Esophagus muscularis mucosa (tissue), 3 donors: ENCODE measurements around the gene FKBP10.

ENCODE experiments used
- CTCF ChIP-seq, 3 experiments: fragments of 200-600 bp in 2 of 3; fragments of 450-650 bp in 1 of 3; sonication (generic) in 2 of 3; IDR thresholded peaks; one replicate each; pipeline ENCODE4 v1.5.1; 2017 to 2019; ENCODE audit warnings: antibody characterized with exemption in 3 of 3, mild to moderate bottlenecking in 2 of 3, moderate library complexity in 1 of 3
- POLR2A ChIP-seq: fragments of 450-650 bp; IDR thresholded peaks from one replicate; pipeline ENCODE4 v1.6.1; 2017; ENCODE audit warnings: antibody characterized with exemption, moderate library complexity, mild to moderate bottlenecking, low read depth
- POLR2AphosphoS5 ChIP-seq, 2 donors: sonication (generic); formaldehyde crosslinking; IDR thresholded peaks; one replicate each; pipeline ENCODE4 v1.6.1; 2017; ENCODE audit warnings: antibody characterized with exemption in 2 of 2

- TF ChIP-seq CTCF (IDR thresholded peaks at IDR 0.05): no peak
- no peak for TF ChIP-seq POLR2A
- TF ChIP-seq POLR2AphosphoS5 (IDR thresholded peaks at IDR 0.05): no peak
Observed at GRCh38 chr17:41870627-41871026, 57.8 kb downstream of the FKBP10 start.
